ENCODE results near the gene FNDC1.

GRCh38 chr6:159309723-159310122, 140.5 kb downstream of the FNDC1 start:
- TF ChIP-seq CTCF (IDR thresholded peaks at IDR 0.05) (no peak), POLR2A (IDR thresholded peaks at IDR 0.05) (no peak)
